IPS-NIHi7 (cell line): ENCODE measurements around the gene SYS1.

ENCODE experiments used
- DNase-seq: peaks from one replicate; pipeline ENCODE4 v3.0.0; 2012; ENCODE audit warnings: mixed read lengths; ENCODE audit errors: extremely low spot score

The SYS1 gene

GRCh38 chr20:45415822-45416637 is 53.1 kb downstream of the SYS1 start, which contains the start of gene PIGT:
Gene PIGT, plus strand, starts transcription at chr20:45416141. Its CDS starts 16 bp downstream, at chr20:45416157.
- peak; percentile 91 for DNase-seq

GRCh38 chr20:45416917-45417316 is 54.0 kb downstream of the SYS1 start:
- no peak for DNase-seq
